ENCODE measurements around the gene HIVEP1. TPM values are rescaled to one million over a fixed set of nuclear protein-coding genes. Genes with fewer than 3 reads are reported as not detected.

The HIVEP1 gene
- total RNA-seq, 1 donor, result 18.8 TPM

GRCh38 chr6:11975353-11975977, 36.6 kb upstream of the HIVEP1 start:
- Histone ChIP-seq H3K4me1 (ENCODE audit: insufficient read depth, low read length) (peaks cover 30% of the 10 kb centered on the region), H3K9me3 (ENCODE audit: low read depth, low read length) (no peaks in the 10 kb centered on the region), H3K27me3 (ENCODE audit: insufficient read depth, low read length) (no peaks in the 10 kb centered on the region), H3K79me2 (ENCODE audit: insufficient read depth, low read length) (no peaks in the 10 kb centered on the region), H2AFZ (ENCODE audit: low read length) (no peak overlapping the region), H4K20me1 (ENCODE audit: insufficient read depth, low read length) (no peaks in the 10 kb centered on the region), H3K4me2 (ENCODE audit: insufficient read depth, low read length) (no peak overlapping the region), H3K36me3 (ENCODE audit: insufficient read depth, low read length) (no peaks in the 10 kb centered on the region), H3K27ac (ENCODE audit: low read depth, low read length) (no peak overlapping the region), H3K4me3 (ENCODE audit: insufficient read depth, low read length) (no peak overlapping the region)
- no peak for TF ChIP-seq CTCF (IDR thresholded peaks at IDR 0.05; ENCODE audit: extremely low read depth, low read depth, low read length)
- DNase-seq (ENCODE audit: insufficient read length, low spot score, missing footprints), result no peak

GRCh38 chr6:11976489-11976888, 35.6 kb upstream of the HIVEP1 start:
- no peak for TF ChIP-seq CTCF (IDR thresholded peaks at IDR 0.05; ENCODE audit: extremely low read depth, low read depth, low read length)
- Histone ChIP-seq H2AFZ (ENCODE audit: low read length) (no peak overlapping the region), H3K4me3 (ENCODE audit: insufficient read depth, low read length) (no peak overlapping the region)

GRCh38 chr6:11977193-11977592, 34.9 kb upstream of the HIVEP1 start:
- Histone ChIP-seq H3K79me2 (ENCODE audit: insufficient read depth, low read length) (no peaks in the 10 kb centered on the region), H3K36me3 (ENCODE audit: insufficient read depth, low read length) (no peaks in the 10 kb centered on the region), H3K4me2 (ENCODE audit: insufficient read depth, low read length) (no peak overlapping the region), H3K4me3 (ENCODE audit: insufficient read depth, low read length) (no peak overlapping the region), H3K4me1 (ENCODE audit: insufficient read depth, low read length) (peaks cover 18% of the 10 kb centered on the region), H2AFZ (ENCODE audit: low read length) (no peak overlapping the region), H3K27me3 (ENCODE audit: insufficient read depth, low read length) (no peaks in the 10 kb centered on the region), H3K27ac (ENCODE audit: low read depth, low read length) (no peak overlapping the region), H3K9me3 (ENCODE audit: low read depth, low read length) (no peaks in the 10 kb centered on the region), H4K20me1 (ENCODE audit: insufficient read depth, low read length) (no peaks in the 10 kb centered on the region)
- DNase-seq (ENCODE audit: insufficient read length, low spot score, missing footprints), result no peak
- no peak for TF ChIP-seq CTCF (IDR thresholded peaks at IDR 0.05; ENCODE audit: extremely low read depth, low read depth, low read length)

More at GRCh38 chr6:11976489-11976888, 35.6 kb upstream of the HIVEP1 start:
- no peak overlapping the region for H3K4me2 ChIP-seq (ENCODE audit: insufficient read depth, low read length)
- H3K4me1 ChIP-seq (ENCODE audit: insufficient read depth, low read length), result peaks cover 21% of the 10 kb centered on the region
- H3K79me2 ChIP-seq (ENCODE audit: insufficient read depth, low read length), result no peaks in the 10 kb centered on the region
- no peak for DNase-seq (ENCODE audit: insufficient read length, low spot score, missing footprints)
- no peak overlapping the region for H3K27ac ChIP-seq (ENCODE audit: low read depth, low read length)
- H3K36me3 ChIP-seq (ENCODE audit: insufficient read depth, low read length), result no peaks in the 10 kb centered on the region
- H4K20me1 ChIP-seq (ENCODE audit: insufficient read depth, low read length), result no peaks in the 10 kb centered on the region
- H3K9me3 ChIP-seq (ENCODE audit: low read depth, low read length), result no peaks in the 10 kb centered on the region
- H3K27me3 ChIP-seq (ENCODE audit: insufficient read depth, low read length), result no peaks in the 10 kb centered on the region

- H3K27me3 ChIP-seq (ENCODE audit: insufficient read depth, low read length), result no peaks in the 10 kb centered on the region
- no peaks in the 10 kb centered on the region for H4K20me1 ChIP-seq (ENCODE audit: insufficient read depth, low read length)
- H3K27ac ChIP-seq (ENCODE audit: low read depth, low read length), result no peak overlapping the region
- peaks cover 18% of the 10 kb centered on the region for H3K4me1 ChIP-seq (ENCODE audit: insufficient read depth, low read length)
- H3K4me3 ChIP-seq (ENCODE audit: insufficient read depth, low read length), result no peak overlapping the region
- H3K4me2 ChIP-seq (ENCODE audit: insufficient read depth, low read length), result no peak overlapping the region
- no peak overlapping the region for H2AFZ ChIP-seq (ENCODE audit: low read length)
- no peak for DNase-seq (ENCODE audit: insufficient read length, low spot score, missing footprints)
- no peaks in the 10 kb centered on the region for H3K9me3 ChIP-seq (ENCODE audit: low read depth, low read length)
- no peaks in the 10 kb centered on the region for H3K79me2 ChIP-seq (ENCODE audit: insufficient read depth, low read length)
- H3K36me3 ChIP-seq (ENCODE audit: insufficient read depth, low read length), result no peaks in the 10 kb centered on the region
- no peak for TF ChIP-seq CTCF (IDR thresholded peaks at IDR 0.05; ENCODE audit: extremely low read depth, low read depth, low read length)
Measured at GRCh38 chr6:11977738-11978137, 34.4 kb upstream of the HIVEP1 start.
